GM21786 (cell line): ENCODE measurements around the gene ZFYVE28.
"Not testable (repeated sequence)": the region's sequence is repeated elsewhere in the genome, so short reads cannot be mapped to it uniquely, and the experiment has no call there.

ENCODE experiments used
- ATAC-seq: cut with Tn5 transposase; IDR thresholded peaks from one replicate; pipeline ENCODE4 v1.9.1; 2021; ENCODE audit not compliant: unreplicated experiment

Gene ZFYVE28

DNA sequence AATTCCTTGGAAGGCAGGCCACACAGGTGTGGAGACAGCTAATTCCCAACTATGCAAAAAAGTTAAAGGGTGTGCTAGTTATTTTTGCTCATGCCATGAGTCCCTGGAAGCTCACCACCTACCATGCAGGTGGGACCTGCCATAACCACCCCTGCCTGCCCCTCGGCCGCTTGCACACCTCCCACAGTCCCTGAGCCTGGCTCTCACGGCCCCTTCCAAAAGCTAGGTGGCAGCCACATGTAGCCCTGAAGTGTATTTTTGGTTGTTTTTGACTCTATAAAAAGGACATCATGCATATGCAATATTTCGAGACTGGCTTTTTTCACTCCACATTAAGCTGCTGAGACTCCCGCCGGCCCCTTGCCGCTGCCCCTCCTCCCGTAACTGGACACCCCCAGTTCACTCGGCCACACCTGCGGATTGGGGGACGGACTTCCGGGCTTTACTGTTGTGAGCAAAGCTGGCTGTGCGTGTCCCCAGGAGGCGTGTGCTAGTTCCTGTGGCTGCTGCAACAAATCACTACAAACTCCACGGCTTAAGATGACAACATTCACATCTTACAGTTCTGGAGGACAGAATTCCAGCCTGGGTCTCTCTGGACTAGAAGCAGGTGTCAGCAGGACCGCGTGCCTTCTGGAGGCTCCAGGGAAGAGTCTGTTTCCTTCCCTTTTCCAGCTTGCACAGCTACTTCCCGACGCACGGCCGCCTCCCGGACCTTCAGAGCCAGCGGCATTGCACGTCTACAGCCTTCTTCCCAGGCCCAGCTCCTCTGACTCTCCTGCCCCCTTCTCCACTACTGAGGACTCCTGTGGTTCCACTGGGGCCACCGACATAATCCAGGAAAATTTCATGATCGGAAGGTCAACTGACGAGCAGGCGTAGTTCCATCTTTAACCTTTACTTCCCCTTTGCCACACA, 24.8 kb downstream of the ZFYVE28 start:
- peak; percentile 69 for ATAC-seq

GRCh38 chr4:2390784-2391421, 27.5 kb downstream of the ZFYVE28 start:
- no peak for ATAC-seq

- no peak for ATAC-seq
These were observed 28.3 kb downstream of the ZFYVE28 start for GRCh38 chr4:2390146-2390545.

DNA sequence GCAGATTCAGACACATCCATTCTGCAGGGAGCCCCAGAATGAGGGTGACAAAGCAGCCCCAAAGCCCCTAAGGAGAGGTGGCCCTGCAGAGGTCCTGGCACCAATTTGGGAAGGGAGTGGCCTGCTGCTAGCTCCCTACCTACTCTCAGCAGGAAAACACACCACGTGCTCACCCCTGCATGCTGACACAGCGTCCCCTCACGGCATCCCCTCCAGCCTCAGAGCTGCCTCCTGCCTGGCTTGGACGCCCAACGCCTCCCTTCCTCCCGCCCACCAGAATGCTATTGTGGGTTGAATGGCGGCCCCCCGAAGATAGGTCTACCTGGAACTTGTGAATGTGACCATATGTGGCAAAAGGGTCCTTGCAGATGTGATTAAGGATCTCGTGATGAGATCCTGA, 28.8 kb downstream of the ZFYVE28 start:
- no peak for ATAC-seq

DNA sequence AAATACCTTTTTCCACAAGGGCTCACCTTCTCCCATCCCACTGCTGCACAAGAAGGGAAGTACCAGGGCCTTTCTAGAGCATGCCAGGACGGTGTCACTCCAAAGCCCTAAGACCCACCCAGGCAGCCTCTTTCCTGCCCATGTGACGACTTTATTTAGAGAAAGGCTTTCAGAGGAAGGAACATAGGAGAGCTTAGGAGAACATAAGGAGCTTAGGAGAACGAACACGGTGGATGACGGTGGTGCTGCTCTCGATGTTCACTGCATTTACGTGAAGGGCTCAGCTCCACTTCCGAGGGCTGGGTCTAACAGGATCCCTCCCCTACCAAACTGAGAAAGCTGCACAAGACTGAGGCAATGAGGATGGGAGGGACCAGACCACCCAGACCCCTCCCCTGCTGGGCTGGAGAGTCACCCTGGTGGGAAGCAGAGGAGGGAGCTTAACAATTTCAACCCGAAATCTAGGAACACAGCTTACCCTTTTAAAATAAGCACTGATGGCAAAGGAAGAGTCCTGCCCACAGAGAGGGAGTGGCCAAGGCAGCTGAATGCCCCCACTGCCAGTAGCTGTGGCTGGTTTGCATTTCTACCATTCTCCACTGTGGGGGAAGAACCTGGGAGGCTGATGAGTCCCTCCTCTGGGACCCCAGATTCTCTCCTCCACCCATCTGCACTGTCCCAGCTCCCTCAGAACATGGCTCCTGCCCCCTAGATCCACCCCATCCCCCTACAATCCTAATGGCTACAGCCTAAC, 29.8 kb downstream of the ZFYVE28 start:
- no peak for ATAC-seq

- ATAC-seq = no peak
These were observed 30.6 kb downstream of the ZFYVE28 start for GRCh38 chr4:2387829-2388228.

GRCh38 chr4:2387218-2387617, 31.2 kb downstream of the ZFYVE28 start:
- ATAC-seq = no peak

DNA sequence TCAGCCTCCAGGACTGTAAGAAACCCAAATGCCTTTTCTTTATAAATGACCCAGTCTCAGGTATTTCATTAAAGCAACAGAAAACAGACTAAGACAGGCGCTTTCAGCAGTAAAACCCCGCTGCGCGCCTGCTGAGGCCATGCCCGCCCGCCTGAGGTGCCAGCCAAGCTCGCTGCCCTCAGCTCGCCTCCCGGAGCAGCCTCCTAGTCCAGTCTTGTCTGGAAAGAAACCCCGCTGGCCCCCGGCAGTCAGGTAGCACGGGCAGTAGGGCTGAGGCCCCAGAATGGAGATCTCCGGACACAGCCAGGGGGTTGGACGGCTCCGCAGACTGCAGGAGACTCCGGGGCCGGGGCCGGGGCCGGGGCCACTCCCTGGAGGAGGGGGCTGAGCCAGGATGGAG, 31.7 kb downstream of the ZFYVE28 start:
- ATAC-seq = no peak

- no peak for ATAC-seq
These were observed 32.9 kb downstream of the ZFYVE28 start for GRCh38 chr4:2385516-2385915.

GRCh38 chr4:2384245-2384644, 34.2 kb downstream of the ZFYVE28 start:
- ATAC-seq = no peak

- ATAC-seq = no peak
These were observed 34.7 kb downstream of the ZFYVE28 start for GRCh38 chr4:2383760-2384159.

- ATAC-seq = not testable (repeated sequence)
These were observed 35.2 kb downstream of the ZFYVE28 start for GRCh38 chr4:2383220-2383631.

DNA sequence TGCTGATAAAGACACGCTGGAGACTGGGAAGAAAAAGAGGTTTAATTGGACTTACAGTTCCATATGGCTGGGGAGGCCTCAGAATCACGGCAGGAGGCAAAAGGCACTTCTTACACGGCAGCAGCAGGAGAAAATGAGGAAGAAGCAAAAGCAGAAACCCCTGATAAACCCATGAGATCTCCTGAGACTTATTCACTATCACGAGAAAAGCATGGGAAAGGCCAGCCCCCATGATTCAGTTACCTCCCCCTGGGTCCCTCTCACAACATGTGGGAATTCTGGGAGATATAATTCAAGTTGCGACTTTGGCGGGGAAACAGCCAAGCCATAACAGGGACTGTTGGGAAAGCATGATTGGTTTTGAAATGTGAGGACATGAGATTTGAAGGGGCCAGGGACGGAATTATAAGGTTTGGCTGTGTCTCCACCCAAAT, 35.7 kb downstream of the ZFYVE28 start:
- not testable (repeated sequence) for ATAC-seq

DNA sequence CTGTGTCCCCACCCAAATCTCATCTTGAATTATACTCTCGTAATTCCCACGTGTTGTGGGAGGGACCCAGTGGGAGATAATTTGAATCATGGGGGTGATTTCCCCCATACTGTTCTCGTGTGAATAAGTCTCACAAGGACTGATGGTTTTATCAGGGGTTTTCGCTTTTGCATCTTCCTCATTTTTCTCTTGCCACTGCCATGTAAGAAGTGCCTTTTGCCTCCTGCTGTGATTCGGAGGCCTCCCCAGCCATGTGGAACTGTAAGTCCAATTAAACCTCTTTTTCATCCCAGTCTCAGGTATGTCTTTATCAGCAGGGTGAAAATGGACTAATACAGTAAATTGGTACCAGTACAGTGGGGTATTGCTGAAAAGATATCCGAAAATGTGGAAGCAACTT, 37.9 kb downstream of the ZFYVE28 start:
- not testable (repeated sequence) for ATAC-seq

DNA sequence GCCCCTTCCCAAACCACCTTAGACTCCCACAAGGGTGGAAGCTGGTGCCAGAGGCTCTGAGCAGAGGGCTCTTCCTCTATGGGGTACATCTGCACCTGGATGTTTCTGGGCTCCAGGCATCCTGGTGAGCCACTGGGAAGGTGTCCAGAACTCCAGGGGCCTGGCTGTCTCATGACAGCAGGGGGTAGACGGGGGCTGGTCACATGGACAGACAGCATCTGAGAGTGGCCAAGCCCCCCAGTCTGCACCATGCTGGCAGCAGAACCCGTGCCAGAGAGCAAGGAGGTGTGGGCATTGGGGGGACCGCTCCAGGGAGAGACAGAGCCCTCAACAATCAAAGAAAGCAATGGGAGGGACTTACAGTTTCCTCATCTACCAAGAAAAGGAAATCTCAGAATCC, 39.5 kb downstream of the ZFYVE28 start:
- ATAC-seq = no peak

DNA sequence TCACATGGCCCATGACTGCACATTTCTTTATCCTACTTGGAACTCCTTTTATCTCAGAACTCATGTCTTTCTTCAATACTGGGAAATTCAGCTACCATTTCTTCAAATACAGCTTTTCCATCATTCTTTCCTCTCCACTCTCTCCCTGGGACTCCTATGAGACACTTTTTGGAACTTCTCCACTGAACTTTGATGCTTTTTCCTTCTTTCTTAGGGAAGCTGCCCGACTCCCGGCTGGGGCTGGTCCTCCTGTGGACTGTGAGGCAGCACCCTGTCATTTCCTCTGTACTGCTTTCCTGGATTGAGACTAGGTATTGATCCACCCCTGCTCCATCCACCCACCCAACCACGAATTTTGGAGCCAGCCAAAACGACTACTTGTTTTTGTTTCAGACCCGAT, 40.0 kb downstream of the ZFYVE28 start:
- ATAC-seq = no peak

DNA sequence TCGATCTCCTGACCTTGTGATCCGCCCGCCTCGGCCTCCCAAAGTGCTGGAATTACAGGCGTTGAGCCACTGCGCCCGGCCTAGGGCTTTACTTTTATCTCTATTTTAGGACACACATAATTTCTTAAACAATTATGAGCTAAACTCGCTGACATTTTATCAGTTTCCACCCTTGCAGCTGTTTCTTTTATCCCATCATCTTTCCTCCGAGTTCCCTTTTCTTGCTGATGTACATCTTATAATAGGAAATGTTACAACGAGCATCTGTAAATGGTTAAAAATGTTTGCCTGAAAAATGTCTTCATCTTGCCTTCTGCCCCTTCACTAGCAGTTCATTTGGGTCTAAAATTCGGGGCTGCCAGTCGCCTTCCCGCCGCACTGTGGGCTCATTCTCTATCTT, 41.2 kb downstream of the ZFYVE28 start:
- ATAC-seq = no peak

- ATAC-seq = no peak
These were observed 43.0 kb downstream of the ZFYVE28 start for GRCh38 chr4:2375427-2375826.

DNA sequence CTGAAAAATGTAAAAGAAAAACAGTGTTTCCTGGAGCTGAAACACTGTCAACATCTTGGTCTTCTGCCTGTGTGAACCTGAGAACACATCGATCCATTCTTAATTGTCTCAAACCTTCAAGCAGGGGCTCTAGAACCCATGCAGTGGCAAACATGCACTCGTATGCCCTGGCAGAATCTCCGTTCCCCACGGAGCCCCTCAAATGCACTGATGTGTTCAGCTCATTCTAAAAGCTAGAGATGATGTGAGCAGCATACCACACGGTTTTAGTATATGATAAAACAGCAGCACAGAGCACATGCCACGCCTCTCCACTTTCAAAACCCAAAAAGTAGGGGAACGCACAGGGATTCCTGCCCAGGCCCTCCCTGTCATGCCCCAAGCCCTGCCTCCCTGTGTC, 44.9 kb downstream of the ZFYVE28 start:
- no peak for ATAC-seq

DNA sequence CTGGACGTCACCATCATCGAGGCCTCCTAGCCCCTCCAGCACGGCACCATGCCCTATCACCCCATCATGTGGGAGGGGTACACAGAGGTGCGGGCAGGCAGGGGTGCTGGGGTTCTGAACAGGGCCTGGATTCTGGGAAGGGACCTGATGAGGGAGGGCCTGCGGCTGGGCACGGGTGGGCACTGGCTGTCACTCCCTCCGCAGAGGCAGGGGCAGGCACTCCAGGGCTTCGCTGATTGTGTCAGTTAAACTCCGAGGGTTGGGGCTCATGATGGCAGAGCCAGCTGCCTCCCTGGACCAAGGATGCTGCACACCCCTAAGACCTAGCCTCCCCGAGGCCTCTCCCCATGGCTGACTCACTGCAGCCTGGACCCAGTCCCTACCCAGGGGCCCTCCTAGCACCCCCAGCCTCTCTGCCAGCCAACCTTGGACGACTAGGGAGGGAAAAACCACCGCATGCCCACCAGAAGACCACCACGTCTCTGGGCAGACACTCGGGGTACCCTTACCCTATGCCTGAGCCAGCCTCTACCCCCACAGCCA, 45.9 kb downstream of the ZFYVE28 start:
- no peak for ATAC-seq

DNA sequence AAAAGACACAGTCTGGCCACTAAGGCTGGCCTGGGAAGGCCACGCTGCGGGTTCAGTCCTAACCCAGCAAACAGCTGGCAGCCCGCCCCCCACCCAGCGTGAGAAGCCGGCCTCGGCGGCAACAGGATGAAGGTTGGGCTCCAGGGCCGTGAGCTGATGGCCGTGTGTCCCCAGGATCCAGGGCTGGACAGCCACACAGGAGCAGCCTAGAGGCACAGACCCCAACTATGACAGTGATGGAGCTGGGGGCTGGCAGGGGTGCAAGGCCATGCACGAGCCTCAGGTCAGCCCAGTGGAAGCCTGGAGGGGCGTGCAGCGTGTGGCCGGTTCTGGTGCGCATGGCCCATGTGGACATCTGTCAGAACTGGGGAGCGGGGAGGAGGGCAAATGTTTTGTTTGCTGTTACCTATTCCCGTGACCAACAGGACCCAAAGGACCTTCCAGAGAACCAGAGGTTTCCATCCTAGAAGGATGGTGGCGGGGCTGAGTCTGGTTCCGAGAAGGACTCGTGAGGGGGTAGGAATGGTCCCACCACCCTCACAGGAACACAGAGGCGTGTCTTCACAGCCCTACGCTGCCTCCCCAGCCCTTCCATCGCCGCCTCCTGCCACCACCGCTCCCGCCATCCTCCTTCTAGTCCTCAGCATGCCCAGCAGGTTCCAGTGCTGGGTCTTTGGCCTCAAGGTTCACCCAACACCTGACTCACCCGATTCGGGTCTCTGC, 46.5 kb downstream of the ZFYVE28 start:
- no peak for ATAC-seq
